HCT116 (cell line): ENCODE results near the gene AURKA. TPM values are rescaled to one million over a fixed set of nuclear protein-coding genes. Genes with fewer than 3 reads are reported as not detected.
"Not testable (repeated sequence)": the region's sequence is repeated elsewhere in the genome, so short reads cannot be mapped to it uniquely, and the experiment has no call there.

Experiments
- ATAC-seq: fragments of 200-7000 bp; cut with Tn5 transposase; 2 replicates; pipeline ENCODE4 v1.9.1; 2020; ENCODE audit warnings: mild to moderate bottlenecking, moderate library complexity
- BruUV-seq: library from RNA; stranded (reverse); fragments of 400-500 nt; replicated peaks from 2 replicates; lab custom pipeline; 2021; lab: Mats Ljungman, UMichigan
- CTCF ChIA-PET: fragments of 300-600 bp; sonication (Branson Sonifier 250); formaldehyde crosslinking; loops from one replicate; lab custom pipeline; 2021; ENCODE audit warnings: antibody characterized with exemption; lab: Charles Lee
- POLR2A ChIA-PET: fragments of 300-600, 350-600 bp; sonication (Branson Sonifier 250); formaldehyde crosslinking; loops from one replicate; lab custom pipeline; 2021; ENCODE audit warnings: antibody characterized with exemption; lab: Charles Lee
- RAD21 ChIA-PET, 2 experiments: fragments of 300-600 bp; sonication (Branson Sonifier 250); formaldehyde crosslinking; loops; one replicate each; lab custom pipeline; 2023; ENCODE audit warnings: low total read pairs in 2 of 2; ENCODE audit not compliant: uncharacterized antibody in 2 of 2, unreplicated experiment in 2 of 2, low non-redundant PET in 1 of 2; lab: Charles Lee
- DNase-seq: peaks from one replicate; pipeline ENCODE4 v3.0.0-alpha.2; 2010; ENCODE audit warnings: low read depth, low spot score
- H2AFZ ChIP-seq: fragments of 200-600 bp; shearing (Covaris generic), sonication (generic); 2 replicates; pipeline ENCODE4 v1.6.1; 2017; ENCODE audit warnings: low read depth, mixed run types, mixed read lengths, antibody characterized with exemption, low read length; ENCODE audit not compliant: poor library complexity, severe bottlenecking
- H3K27ac ChIP-seq: 2 replicates; pipeline ENCODE4 v1.5.1; 2012; ENCODE audit warnings: low read depth, low read length
- H3K27me3 ChIP-seq: fragments of 200-600 bp; sonication (generic); 2 replicates; pipeline ENCODE4 v1.6.1; 2016; ENCODE audit warnings: mixed run types, low read length, mixed read lengths; ENCODE audit not compliant: insufficient read depth
- H3K36me3 ChIP-seq, 2 experiments: fragments of 200-500 bp in 1 of 2; fragments of 200-600 bp in 1 of 2; sonication (Bioruptor generic) in 1 of 2; sonication (generic) in 1 of 2; 2 replicates each; pipeline versions ENCODE4 v1.5.1 to v1.6.1; 2014 to 2016; ENCODE audit warnings: low read length in 2 of 2, inconsistent platforms in 1 of 2, mixed read lengths in 1 of 2, mixed run types in 1 of 2; ENCODE audit not compliant: insufficient read depth in 2 of 2, control insufficient read depth in 1 of 2
- H3K4me1 ChIP-seq, 2 experiments: fragments of 200-600 bp in 1 of 2; sonication (generic) in 1 of 2; 2 replicates each; pipeline versions ENCODE4 v1.5.1 to v1.6.1; 2012 to 2017; ENCODE audit warnings: low read length in 2 of 2, inconsistent platforms in 1 of 2, mild to moderate bottlenecking in 1 of 2, mixed read lengths in 1 of 2, mixed run types in 1 of 2, moderate library complexity in 1 of 2; ENCODE audit not compliant: insufficient read depth in 2 of 2, control insufficient read depth in 1 of 2
- H3K4me2 ChIP-seq: fragments of 200-600 bp; sonication (generic); 2 replicates; pipeline ENCODE4 v1.6.1; 2017; ENCODE audit warnings: mixed run types, low read length, mixed read lengths
- H3K4me3 ChIP-seq, 2 experiments: fragments of 200-600 bp in 1 of 2; sonication (generic) in 1 of 2; replicated peaks in 1 of 2; 2 replicates each; pipeline ENCODE4 v1.5.1; 2011 to 2016; ENCODE audit warnings: low read length in 2 of 2, control low read depth in 1 of 2, low read depth in 1 of 2, mild to moderate bottlenecking in 1 of 2, mixed read lengths in 1 of 2, mixed run types in 1 of 2
- H3K79me2 ChIP-seq: fragments of 200-600 bp; sonication (generic); 2 replicates; pipeline ENCODE4 v1.6.1; 2017; ENCODE audit warnings: mild to moderate bottlenecking, mixed run types, low read length, moderate library complexity, mixed read lengths; ENCODE audit not compliant: insufficient read depth
- H3K9ac ChIP-seq: fragments of 200-600 bp; sonication (generic); 2 replicates; pipeline ENCODE4 v1.6.1; 2016; ENCODE audit warnings: low read length, mixed read lengths
- H3K9me2 ChIP-seq: fragments of 200-600 bp; sonication (generic), shearing (Covaris generic); 2 replicates; pipeline ENCODE4 v1.6.1; 2017; ENCODE audit warnings: mixed run types, mild to moderate bottlenecking, moderate library complexity; ENCODE audit not compliant: insufficient read depth
- H3K9me3 ChIP-seq, 2 experiments: fragments of 200-500 bp in 1 of 2; fragments of 200-600 bp in 1 of 2; sonication (Bioruptor generic) in 1 of 2; sonication (generic) in 1 of 2; 2 replicates each; pipeline ENCODE4 v1.6.1; 2014 to 2017; ENCODE audit warnings: low read length in 2 of 2, mixed read lengths in 2 of 2, inconsistent platforms in 1 of 2, low read depth in 1 of 2, mild to moderate bottlenecking in 1 of 2, mixed run types in 1 of 2, moderate library complexity in 1 of 2; ENCODE audit not compliant: control insufficient read depth in 1 of 2, insufficient read depth in 1 of 2
- H4K20me1 ChIP-seq: fragments of 200-600 bp; sonication (generic), shearing (Covaris generic); 2 replicates; pipeline ENCODE4 v1.6.1; 2017; ENCODE audit warnings: mixed run types, mild to moderate bottlenecking, moderate library complexity; ENCODE audit not compliant: insufficient read depth
- EGR1 ChIP-seq: IDR thresholded peaks from 2 replicates; pipeline ENCODE4 v1.6.1; 2012; ENCODE audit warnings: low read depth
- intact Hi-C: fragments of 100-400 bp; cut with micrococcal nuclease; formaldehyde crosslinking; loops from 2 replicates; pipeline ENCODE4 v1.10.0; 2022
- total RNA-seq: library from RNA; stranded (reverse); gene quantifications from one replicate; pipeline ENCODE4 v1.2.1, GENCODE V29; 2021; ENCODE audit not compliant: unreplicated experiment
- TF ChIP-seq, protein P1 (sequence below): IDR thresholded peaks from 2 replicates; pipeline ENCODE4 v1.6.1; 2012; ENCODE audit warnings: low read depth

AURKA gene
- total RNA-seq, 1 experiment from 2014 or later: 80.1 TPM

DNA sequence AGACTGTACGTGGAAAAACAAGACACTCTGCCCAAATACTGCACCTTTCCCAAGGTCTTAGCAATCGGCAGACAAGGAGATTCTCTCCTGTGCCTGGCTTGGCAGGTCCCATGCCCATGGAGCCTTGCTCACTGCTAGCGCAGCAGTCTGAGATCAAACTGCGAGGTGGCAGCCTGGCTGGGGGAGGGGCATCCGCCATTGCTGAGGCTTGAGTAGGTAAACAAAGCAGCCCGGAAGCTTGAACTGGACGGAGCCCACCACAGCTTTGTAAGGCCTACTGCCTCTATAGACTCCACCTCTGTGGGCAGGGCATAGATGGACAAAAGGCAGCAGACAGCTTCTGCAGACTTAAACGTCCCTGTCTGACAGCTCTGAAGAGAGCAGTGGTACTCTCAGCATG, 55.3 kb downstream of the AURKA start:
- ATAC-seq, H3K9me3 ChIP-seq, H3K4me3 ChIP-seq, H3K9ac ChIP-seq, H3K79me2 ChIP-seq, H4K20me1 ChIP-seq, DNase-seq, H3K36me3 ChIP-seq, H3K27ac ChIP-seq, H3K9me2 ChIP-seq, RAD21 ChIA-PET, H3K4me1 ChIP-seq, intact Hi-C loops, CTCF ChIA-PET, POLR2A ChIA-PET, H2AFZ ChIP-seq, BruUV-seq, H3K27me3 ChIP-seq, H3K4me2 ChIP-seq: not testable (repeated sequence)

DNA sequence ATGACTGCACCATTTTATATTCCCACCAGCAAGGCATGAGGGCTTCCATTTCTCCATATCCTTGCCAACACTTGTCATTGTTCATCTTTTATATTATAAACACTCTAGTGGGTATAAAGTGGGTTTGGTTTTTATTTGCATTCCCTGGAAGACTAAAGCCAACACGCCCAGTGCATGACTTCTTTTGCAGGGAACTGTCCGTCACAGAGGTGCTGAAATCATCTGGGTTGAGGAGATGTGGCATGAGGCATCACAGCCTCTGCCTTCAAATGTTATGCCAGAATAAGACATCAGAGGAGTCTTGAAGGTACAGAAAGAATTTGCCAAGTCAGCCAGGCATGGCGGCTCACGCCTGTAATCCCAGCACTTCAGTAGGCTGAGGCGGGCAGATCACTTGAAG, 63.2 kb downstream of the AURKA start:
- TF ChIP-seq, protein P1, sequence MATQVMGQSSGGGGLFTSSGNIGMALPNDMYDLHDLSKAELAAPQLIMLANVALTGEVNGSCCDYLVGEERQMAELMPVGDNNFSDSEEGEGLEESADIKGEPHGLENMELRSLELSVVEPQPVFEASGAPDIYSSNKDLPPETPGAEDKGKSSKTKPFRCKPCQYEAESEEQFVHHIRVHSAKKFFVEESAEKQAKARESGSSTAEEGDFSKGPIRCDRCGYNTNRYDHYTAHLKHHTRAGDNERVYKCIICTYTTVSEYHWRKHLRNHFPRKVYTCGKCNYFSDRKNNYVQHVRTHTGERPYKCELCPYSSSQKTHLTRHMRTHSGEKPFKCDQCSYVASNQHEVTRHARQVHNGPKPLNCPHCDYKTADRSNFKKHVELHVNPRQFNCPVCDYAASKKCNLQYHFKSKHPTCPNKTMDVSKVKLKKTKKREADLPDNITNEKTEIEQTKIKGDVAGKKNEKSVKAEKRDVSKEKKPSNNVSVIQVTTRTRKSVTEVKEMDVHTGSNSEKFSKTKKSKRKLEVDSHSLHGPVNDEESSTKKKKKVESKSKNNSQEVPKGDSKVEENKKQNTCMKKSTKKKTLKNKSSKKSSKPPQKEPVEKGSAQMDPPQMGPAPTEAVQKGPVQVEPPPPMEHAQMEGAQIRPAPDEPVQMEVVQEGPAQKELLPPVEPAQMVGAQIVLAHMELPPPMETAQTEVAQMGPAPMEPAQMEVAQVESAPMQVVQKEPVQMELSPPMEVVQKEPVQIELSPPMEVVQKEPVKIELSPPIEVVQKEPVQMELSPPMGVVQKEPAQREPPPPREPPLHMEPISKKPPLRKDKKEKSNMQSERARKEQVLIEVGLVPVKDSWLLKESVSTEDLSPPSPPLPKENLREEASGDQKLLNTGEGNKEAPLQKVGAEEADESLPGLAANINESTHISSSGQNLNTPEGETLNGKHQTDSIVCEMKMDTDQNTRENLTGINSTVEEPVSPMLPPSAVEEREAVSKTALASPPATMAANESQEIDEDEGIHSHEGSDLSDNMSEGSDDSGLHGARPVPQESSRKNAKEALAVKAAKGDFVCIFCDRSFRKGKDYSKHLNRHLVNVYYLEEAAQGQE: peak; percentile 75
- TF ChIP-seq EGR1: no peak
- no peaks in the 10 kb centered on the region for H3K4me1 ChIP-seq
- no peak for DNase-seq
- H3K79me2 ChIP-seq: no peaks in the 10 kb centered on the region
- intact Hi-C loops: no loop called here
- H3K9me2 ChIP-seq: no peaks in the 10 kb centered on the region
- no peaks in the 10 kb centered on the region for H3K36me3 ChIP-seq
- no peaks in the 10 kb centered on the region for H3K9me3 ChIP-seq
- no peak overlapping the region for H3K27ac ChIP-seq
- H3K4me3 ChIP-seq: no peak overlapping the region
- no peak overlapping the region for H3K4me2 ChIP-seq
- ChIA-PET RAD21 (no interaction called here), POLR2A (no interaction called here), CTCF (no interaction called here)
- H2AFZ ChIP-seq: no peak overlapping the region
- H3K27me3 ChIP-seq: no peaks in the 10 kb centered on the region
- no TSS peak for BruUV-seq
- no peaks in the 10 kb centered on the region for H4K20me1 ChIP-seq
- no peak for ATAC-seq
- H3K9ac ChIP-seq: no peak overlapping the region
